ENCODE measurements around the gene ASPSCR1. TPM values are rescaled to one million over a fixed set of nuclear protein-coding genes. Genes with fewer than 3 reads are reported as not detected.

Gene ASPSCR1
- total RNA-seq, 4 donors from 2014 or later, result 12.6 to 24.3 (median 15.1) TPM

DNA sequence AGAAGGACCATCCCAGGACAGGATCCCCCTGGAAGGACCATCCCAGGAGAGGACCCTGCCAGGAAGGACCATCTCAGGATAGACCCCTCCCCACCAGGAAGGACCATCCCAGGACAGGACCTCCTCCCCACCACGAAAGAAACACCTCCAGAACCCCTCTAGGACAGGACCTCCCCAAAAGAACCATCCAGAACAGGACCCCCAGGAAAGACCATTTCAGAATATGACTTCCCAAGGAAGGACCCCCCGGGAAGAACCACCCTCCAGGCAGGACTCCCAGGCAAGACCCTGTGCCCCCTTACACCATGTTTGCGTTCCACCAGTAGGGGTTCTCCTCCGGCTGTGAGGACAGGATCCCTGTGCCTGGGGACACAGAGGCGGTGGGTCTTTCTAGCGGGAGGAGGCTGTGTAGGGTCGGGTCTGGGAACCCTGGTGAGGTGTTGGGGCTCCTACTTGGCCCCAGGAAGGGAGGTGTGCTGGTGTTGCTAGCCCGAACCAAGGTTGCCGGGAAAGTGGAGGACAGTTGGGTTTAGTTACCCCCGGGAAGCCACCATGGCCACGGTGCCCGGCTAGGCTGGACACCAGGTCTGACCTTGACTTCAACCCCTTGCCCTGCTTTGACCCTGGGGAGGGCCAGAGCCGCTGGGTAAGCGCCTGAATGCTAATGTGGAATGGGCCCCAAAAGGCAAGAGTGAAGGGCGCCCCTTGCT, 18.6 kb upstream of the ASPSCR1 start:
- no peak for DNase-seq (ENCODE audit: low spot score)
- ATAC-seq (ENCODE audit: low FRiP score), result no peak
- TF ChIP-seq, protein P1, sequence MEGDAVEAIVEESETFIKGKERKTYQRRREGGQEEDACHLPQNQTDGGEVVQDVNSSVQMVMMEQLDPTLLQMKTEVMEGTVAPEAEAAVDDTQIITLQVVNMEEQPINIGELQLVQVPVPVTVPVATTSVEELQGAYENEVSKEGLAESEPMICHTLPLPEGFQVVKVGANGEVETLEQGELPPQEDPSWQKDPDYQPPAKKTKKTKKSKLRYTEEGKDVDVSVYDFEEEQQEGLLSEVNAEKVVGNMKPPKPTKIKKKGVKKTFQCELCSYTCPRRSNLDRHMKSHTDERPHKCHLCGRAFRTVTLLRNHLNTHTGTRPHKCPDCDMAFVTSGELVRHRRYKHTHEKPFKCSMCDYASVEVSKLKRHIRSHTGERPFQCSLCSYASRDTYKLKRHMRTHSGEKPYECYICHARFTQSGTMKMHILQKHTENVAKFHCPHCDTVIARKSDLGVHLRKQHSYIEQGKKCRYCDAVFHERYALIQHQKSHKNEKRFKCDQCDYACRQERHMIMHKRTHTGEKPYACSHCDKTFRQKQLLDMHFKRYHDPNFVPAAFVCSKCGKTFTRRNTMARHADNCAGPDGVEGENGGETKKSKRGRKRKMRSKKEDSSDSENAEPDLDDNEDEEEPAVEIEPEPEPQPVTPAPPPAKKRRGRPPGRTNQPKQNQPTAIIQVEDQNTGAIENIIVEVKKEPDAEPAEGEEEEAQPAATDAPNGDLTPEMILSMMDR (IDR thresholded peaks at IDR 0.05), result no peak

DNA sequence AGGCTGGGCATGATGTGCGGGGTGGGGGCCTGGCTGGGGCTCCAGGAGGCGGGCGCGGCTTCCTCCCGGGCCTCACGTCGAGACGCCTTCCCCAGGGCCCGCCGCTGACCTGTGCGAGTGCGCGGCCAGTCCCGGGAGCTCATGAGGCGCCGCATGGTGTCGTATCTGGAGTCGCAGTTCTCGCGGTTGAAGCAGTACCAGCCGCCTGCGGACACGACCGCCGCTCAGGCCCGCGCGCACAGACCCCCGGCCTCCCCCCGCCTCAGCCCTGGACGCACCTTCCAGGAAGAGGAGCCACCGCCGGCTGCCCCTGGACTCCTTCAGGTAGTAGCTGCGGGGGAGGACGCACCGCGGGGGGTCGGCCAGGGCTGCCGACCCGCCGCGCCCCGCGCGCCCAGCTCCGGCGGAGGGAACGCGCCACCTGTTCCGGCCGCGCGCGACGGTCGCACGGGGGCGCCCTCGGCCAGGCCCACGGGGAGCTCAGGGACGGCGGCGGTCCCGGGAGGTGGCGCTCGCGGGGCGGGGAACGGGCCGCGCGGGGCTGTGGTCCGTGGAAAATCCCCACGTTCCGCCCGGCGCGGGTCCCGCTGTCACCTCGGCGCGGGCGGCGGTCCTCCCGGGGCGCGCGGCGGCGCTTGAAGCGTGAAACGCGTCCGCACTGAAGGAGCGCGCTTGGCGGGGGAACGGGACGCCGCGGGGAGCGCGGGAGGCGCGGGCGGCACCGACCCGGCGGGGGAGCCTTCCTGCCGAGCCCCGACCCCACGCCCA, 17.9 kb upstream of the ASPSCR1 start:
- DNase-seq (ENCODE audit: low spot score), result peak; percentile 58
- ATAC-seq (ENCODE audit: low FRiP score), result peak; percentile 80
- TF ChIP-seq, protein P1 (IDR thresholded peaks at IDR 0.05), result peak in 2 of 3 donors; percentile 68 to 86

DNA sequence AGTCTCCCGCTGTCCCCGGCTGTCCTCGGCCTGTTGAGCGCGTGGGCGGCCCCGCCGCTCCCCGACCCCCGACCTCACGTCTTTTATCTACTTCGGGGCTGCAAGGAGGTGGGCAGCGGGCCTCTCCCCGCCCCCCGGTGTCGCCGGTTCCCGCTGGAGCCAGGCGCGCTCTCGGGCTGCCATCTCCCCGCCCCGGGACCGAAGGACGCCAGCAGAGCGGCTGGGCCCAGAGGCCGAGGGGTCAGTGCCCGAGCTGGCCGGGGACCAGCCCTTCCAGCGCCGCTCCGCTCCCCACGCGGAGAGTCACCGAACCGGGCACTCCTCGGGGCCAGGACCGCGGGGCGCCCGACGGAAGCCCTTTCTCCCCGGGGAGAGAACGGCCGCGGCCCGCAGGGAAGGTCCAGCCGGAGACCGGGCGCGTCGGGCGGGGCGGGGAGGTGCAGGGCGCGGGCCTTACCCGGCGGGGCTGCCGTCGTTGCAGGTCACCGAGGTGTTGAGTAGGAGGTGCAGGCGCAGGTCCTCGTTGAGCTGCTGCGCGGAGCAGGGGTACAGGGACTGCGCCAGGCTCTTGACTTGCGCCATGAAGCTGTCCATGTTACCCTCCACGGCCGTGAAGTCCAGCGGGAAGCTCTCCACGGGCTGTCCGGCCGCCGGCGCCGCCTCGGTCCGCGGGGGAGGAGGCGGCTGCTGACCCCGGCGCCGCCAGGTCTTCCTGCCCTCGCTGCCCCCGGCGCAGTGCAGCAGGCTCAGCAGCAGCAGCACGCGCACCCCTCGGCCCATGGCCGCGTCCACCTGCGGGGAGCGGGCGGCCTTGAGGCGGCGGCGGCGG, 17.1 kb upstream of the ASPSCR1 start:
- no peak for DNase-seq (ENCODE audit: low spot score)
- TF ChIP-seq, protein P1 (IDR thresholded peaks at IDR 0.05), result no peak
- no peak for ATAC-seq (ENCODE audit: low FRiP score)

DNA sequence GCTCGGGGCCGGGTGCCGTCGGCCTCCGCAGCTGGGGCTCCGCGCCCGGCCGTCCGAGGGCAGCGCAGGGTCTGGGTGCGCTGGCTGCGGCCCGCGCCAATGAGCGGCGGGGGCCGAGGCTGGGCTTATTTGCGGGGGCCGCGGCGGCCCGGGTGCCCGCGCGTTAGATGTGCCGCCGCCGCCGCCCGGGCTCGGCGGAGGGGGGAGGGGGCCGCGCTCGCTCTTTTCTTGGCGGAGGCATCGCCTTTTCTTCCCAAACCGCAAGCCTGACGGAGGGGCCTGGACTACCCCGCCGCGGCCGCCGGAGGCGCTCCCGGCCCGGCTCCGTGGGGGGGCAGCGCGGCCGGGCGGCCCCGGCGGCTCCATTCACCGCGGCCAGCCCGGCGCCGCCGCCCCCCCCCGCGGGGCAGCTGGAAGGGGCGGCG, 16.3 kb upstream of the ASPSCR1 start, which contains the start of gene NOTUM:
NOTUM (minus strand) TSS at position 101 of the 425 bp plus-strand sequence. CDS start 278 bp downstream, outside the sequence.
- DNase-seq (ENCODE audit: low spot score) (no peak), ATAC-seq (ENCODE audit: low FRiP score) (peak; percentile 46)
- TF ChIP-seq, protein P1 (IDR thresholded peaks at IDR 0.05), result no peak

DNA sequence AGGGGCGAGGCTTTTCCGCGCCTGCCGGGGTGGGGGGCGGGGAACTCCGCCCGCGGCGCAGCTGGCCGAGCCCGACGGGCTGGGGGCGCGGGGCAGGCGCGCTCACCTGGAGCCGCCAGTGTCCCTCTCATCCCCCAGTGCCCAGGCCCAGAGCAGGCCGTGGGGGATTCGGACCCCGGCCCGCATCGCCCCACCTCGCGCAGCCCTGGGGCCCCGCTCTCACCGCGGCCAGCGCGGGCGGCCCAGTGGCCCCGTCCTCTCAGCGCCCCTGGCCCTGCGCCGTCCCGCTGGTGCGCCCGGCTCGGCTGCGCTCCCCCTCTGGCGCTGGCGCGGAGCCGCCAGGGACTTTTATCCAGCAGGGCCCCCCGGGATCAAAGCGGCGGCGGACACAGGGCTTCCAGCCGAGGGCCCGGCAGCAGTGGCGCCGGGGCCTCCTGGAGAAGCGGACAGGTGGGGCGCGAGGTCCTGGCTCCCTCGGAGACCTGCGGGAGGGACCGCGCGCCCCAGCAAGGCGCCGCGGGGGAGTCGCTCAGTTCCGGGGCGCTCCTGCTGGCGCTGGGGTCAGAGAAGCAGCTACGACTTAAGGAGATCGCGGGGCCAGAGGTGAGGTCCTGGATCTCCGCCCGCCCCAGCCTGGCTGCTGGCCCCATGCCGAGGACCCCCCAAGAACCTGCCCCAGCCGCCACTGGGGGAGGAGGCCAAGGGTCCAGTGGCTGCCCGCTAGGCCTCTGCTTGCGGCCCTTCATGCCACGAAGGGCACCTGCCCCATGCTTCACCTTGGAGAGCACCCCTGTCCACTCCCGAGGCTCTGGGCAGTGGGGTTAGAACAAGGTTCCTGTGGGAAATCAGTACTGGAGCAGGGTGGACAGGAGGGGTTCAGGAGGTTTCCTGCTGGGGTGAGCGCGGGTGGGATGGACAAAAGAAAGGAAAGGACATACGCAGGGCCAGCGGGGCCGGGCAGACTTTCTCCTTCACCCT, 15.6 kb upstream of the ASPSCR1 start:
- ATAC-seq (ENCODE audit: low FRiP score) (no peak), DNase-seq (ENCODE audit: low spot score) (no peak)
- TF ChIP-seq, protein P1 (IDR thresholded peaks at IDR 0.05), result no peak
